HepG2 (cell line): Measurements from ENCODE around the gene SLC6A9. TPM values are rescaled to one million over a fixed set of nuclear protein-coding genes. Genes with fewer than 3 reads are reported as not detected.

Experiments used
- ARID2 ChIP-seq: sonication (generic); formaldehyde crosslinking; IDR thresholded peaks from 2 replicates; pipeline ENCODE4 v1.8.1; 2022; ENCODE audit warnings: mild to moderate bottlenecking, missing genetic modification reagents, borderline replicate concordance
- GFI1 ChIP-seq: sonication (generic); formaldehyde crosslinking; IDR thresholded peaks from 2 replicates; pipeline ENCODE4 v1.5.0; 2020; ENCODE audit warnings: missing genetic modification reagents, mild to moderate bottlenecking, borderline replicate concordance
- HNF1B ChIP-seq: sonication (generic); formaldehyde crosslinking; IDR thresholded peaks from 2 replicates; pipeline ENCODE4 v1.5.1; 2020; ENCODE audit warnings: mild to moderate bottlenecking, moderate library complexity, missing genetic modification reagents
- KDM5B ChIP-seq: sonication (generic); formaldehyde crosslinking; IDR thresholded peaks from 2 replicates; pipeline ENCODE4 v1.4.0; 2020; ENCODE audit warnings: missing genetic modification reagents, mild to moderate bottlenecking, borderline replicate concordance
- MEF2D ChIP-seq: sonication (generic); formaldehyde crosslinking; IDR thresholded peaks from 2 replicates; pipeline ENCODE4 v1.5.1; 2020; ENCODE audit warnings: mild to moderate bottlenecking, missing genetic modification reagents
- PRDM4 ChIP-seq: sonication (generic); formaldehyde crosslinking; IDR thresholded peaks from 2 replicates; pipeline ENCODE4 v1.9.0; 2021; ENCODE audit warnings: missing genetic modification reagents, borderline replicate concordance
- SALL1 ChIP-seq: sonication (generic); formaldehyde crosslinking; IDR thresholded peaks from 2 replicates; pipeline ENCODE4 v1.8.0; 2022; ENCODE audit warnings: mild to moderate bottlenecking, missing genetic modification reagents
- SMC3 ChIP-seq: IDR thresholded peaks from 2 replicates; pipeline ENCODE4 v1.6.1; 2011; ENCODE audit warnings: low read length, improper control_type of control experiment
- STAG1 ChIP-seq: sonication (generic); formaldehyde crosslinking; IDR thresholded peaks from 2 replicates; pipeline ENCODE4 v1.4.0; 2020; ENCODE audit warnings: missing genetic modification reagents
- THAP11 ChIP-seq: IDR thresholded peaks from 2 replicates; pipeline ENCODE4 v1.6.1; 2016; ENCODE audit warnings: missing biosample characterization, missing genetic modification reagents
- ZFP36 ChIP-seq: fragments of 150-350 bp; IDR thresholded peaks from 2 replicates; pipeline ENCODE4 v1.6.1; 2018; ENCODE audit warnings: borderline replicate concordance, low read length, low read depth; ENCODE audit not compliant: partially characterized antibody
- ZNF292 ChIP-seq: sonication (generic); formaldehyde crosslinking; IDR thresholded peaks from 2 replicates; pipeline ENCODE4 v1.8.1; 2022; ENCODE audit warnings: mild to moderate bottlenecking, low read depth, missing genetic modification reagents, borderline replicate concordance
- ZNF501 ChIP-seq: sonication (generic); formaldehyde crosslinking; IDR thresholded peaks from 2 replicates; pipeline ENCODE4 v1.5.1; 2020; ENCODE audit warnings: mild to moderate bottlenecking, moderate library complexity, missing genetic modification reagents
- ZNF572 ChIP-seq: sonication (generic); formaldehyde crosslinking; IDR thresholded peaks from 2 replicates; pipeline ENCODE4 v1.5.1; 2020; ENCODE audit warnings: mild to moderate bottlenecking, missing genetic modification reagents
- ZNF646 ChIP-seq: sonication (generic); formaldehyde crosslinking; IDR thresholded peaks from 2 replicates; pipeline ENCODE4 v1.9.0; 2021; ENCODE audit warnings: mild to moderate bottlenecking, missing genetic modification reagents
- ZNF740 ChIP-seq: sonication (generic); formaldehyde crosslinking; IDR thresholded peaks from 2 replicates; pipeline ENCODE4 v1.4.0; 2020; ENCODE audit warnings: missing genetic modification reagents
- ZNF841 ChIP-seq: sonication (generic); formaldehyde crosslinking; IDR thresholded peaks from 2 replicates; pipeline ENCODE4 v1.8.1; 2023; ENCODE audit warnings: missing genetic modification reagents, borderline replicate concordance
- ZSCAN31 ChIP-seq: sonication (generic); formaldehyde crosslinking; IDR thresholded peaks from 2 replicates; pipeline ENCODE4 v1.5.0; 2020; ENCODE audit warnings: low read depth, mild to moderate bottlenecking, missing genetic modification reagents
- polyA plus RNA-seq, 8 experiments: library from polyadenylated mRNA; depleted of rRNA in 3 of 8; stranded (reverse) in 7 of 8; unstranded in 1 of 8; fragments of >200 nt; fragmentation: Illumina TruSeq in 4 of 8; extraction: Trizol in 4 of 8; gene quantifications; 2 replicates each; pipeline versions ENCODE4 v1.2.1 to v1.2.3, GENCODE V29; 2011 to 2016; ENCODE audit warnings: low read depth in 4 of 8, missing spikeins in 1 of 8, mixed read lengths in 1 of 8; ENCODE audit not compliant: insufficient read depth in 1 of 8
- total RNA-seq, 5 experiments: library from RNA; depleted of rRNA; stranded (reverse); fragments of >200 nt; fragmentation: Illumina TruSeq; extraction: Trizol; gene quantifications; 2 replicates each; pipeline ENCODE4 v1.2.3, GENCODE V29; 2016; ENCODE audit warnings: low read depth in 1 of 5

SLC6A9 gene
- total and polyA plus RNA-seq, 2 of the 13 experiments (the other 11 are each of a cell fraction or from before 2014, with no cell fraction given): 8.5 to 9.9 TPM

- TF ChIP-seq ZNF501 (CRISPR knock-in tag) (0 out of 2 replicates have a peak, but pooled peaks have one; percentile 26), ZNF740 (CRISPR knock-in tag) (no peak), ZNF646 (CRISPR knock-in tag) (no peak), ZNF292 (CRISPR knock-in tag) (no peak), HNF1B (CRISPR knock-in tag) (0 out of 2 replicates have a peak, but pooled peaks have one; percentile 40), ZNF572 (no peak), ZFP36 (no peak), PRDM4 (CRISPR knock-in tag) (no peak), GFI1 (no peak), ZNF841 (CRISPR knock-in tag) (no peak), SALL1 (peak; percentile 29; the same call in 1 of the 2 replicates), SMC3 (peak; percentile 98), THAP11 (0 out of 2 replicates have a peak, but pooled peaks have one; percentile 37), ARID2 (no peak), KDM5B (no peak), STAG1 (CRISPR knock-in tag) (peak; percentile 90), ZSCAN31 (CRISPR knock-in tag) (0 out of 2 replicates have a peak, but pooled peaks have one; percentile 19), MEF2D (CRISPR knock-in tag) (no peak)
These were observed 5.3 kb upstream of the SLC6A9 start (continued) for GRCh38 chr1:44036409-44037139.
